CD4-positive, alpha-beta T cell treated with Interleukin-6 at 100 ng/mL for 8 hours (primary cell): Measurements from ENCODE around the gene BRINP3.

Source experiments
- DNase-seq: peaks from one replicate; pipeline ENCODE4 v3.0.0-alpha.2; 2020; ENCODE audit warnings: mixed read lengths, low spot score

Gene BRINP3

GRCh38 chr1:190104961-190105360 lies 372.7 kb downstream of the BRINP3 start:
- no peak for DNase-seq

- no peak for DNase-seq
These were observed 374.8 kb downstream of the BRINP3 start for GRCh38 chr1:190102757-190103326.

- DNase-seq = no peak
These were observed 375.9 kb downstream of the BRINP3 start for GRCh38 chr1:190101756-190102155.

GRCh38 chr1:190098756-190099155 lies 378.9 kb downstream of the BRINP3 start:
- no peak for DNase-seq

GRCh38 chr1:190098107-190098506 lies 379.6 kb downstream of the BRINP3 start:
- no peak for DNase-seq

- DNase-seq = no peak
These were observed 382.1 kb downstream of the BRINP3 start for GRCh38 chr1:190095596-190095995.

GRCh38 chr1:190084552-190084951 lies 393.1 kb downstream of the BRINP3 start:
- DNase-seq = no peak

GRCh38 chr1:190068304-190068703 lies 409.4 kb downstream of the BRINP3 start:
- no peak for DNase-seq

- no peak for DNase-seq
These were observed 410.1 kb downstream of the BRINP3 start for GRCh38 chr1:190067592-190067991.

GRCh38 chr1:190066011-190066410 lies 411.7 kb downstream of the BRINP3 start:
- DNase-seq = no peak

- no peak for DNase-seq
These were observed 428.4 kb downstream of the BRINP3 start for GRCh38 chr1:190049314-190049713.
